HepG2 (cell line): ENCODE measurements around the gene GLTPD2. TPM values are rescaled to one million over a fixed set of nuclear protein-coding genes. Genes with fewer than 3 reads are reported as not detected.

Source experiments
- BCL6 ChIP-seq: IDR thresholded peaks from 2 replicates; pipeline ENCODE4 v1.6.1; 2016; ENCODE audit warnings: missing genetic modification reagents, missing compliant biosample characterization
- LRRFIP1 ChIP-seq: sonication (generic); formaldehyde crosslinking; conservative IDR thresholded peaks from 2 replicates; pipeline ENCODE4 v1.4.0; 2020; ENCODE audit warnings: missing genetic modification reagents
- MEF2D ChIP-seq: sonication (generic); formaldehyde crosslinking; IDR thresholded peaks from 2 replicates; pipeline ENCODE4 v1.5.1; 2020; ENCODE audit warnings: mild to moderate bottlenecking, missing genetic modification reagents
- MLLT10 ChIP-seq: sonication (generic); formaldehyde crosslinking; IDR thresholded peaks from 2 replicates; pipeline ENCODE4 v1.4.0; 2020; ENCODE audit warnings: missing genetic modification reagents
- RXRA ChIP-seq: sonication (generic); formaldehyde crosslinking; IDR thresholded peaks from 2 replicates; pipeline ENCODE4 v1.5.1; 2020; ENCODE audit warnings: missing genetic modification reagents
- SATB2 ChIP-seq: sonication (generic); formaldehyde crosslinking; IDR thresholded peaks from 2 replicates; pipeline ENCODE4 v1.5.0; 2020; ENCODE audit warnings: missing genetic modification reagents
- THYN1 ChIP-seq: sonication (generic); formaldehyde crosslinking; IDR thresholded peaks from 2 replicates; pipeline ENCODE4 v1.8.1; 2023; ENCODE audit warnings: low read depth, mild to moderate bottlenecking, moderate library complexity, missing genetic modification reagents, borderline replicate concordance
- YEATS4 ChIP-seq: sonication (generic); formaldehyde crosslinking; IDR thresholded peaks from 2 replicates; pipeline ENCODE4 v1.4.0; 2020; ENCODE audit warnings: missing genetic modification reagents, borderline replicate concordance
- ZMYM2 ChIP-seq: sonication (generic); formaldehyde crosslinking; IDR thresholded peaks from 2 replicates; pipeline ENCODE4 v1.8.0; 2022; ENCODE audit warnings: mild to moderate bottlenecking, missing genetic modification reagents
- ZNF124 ChIP-seq: sonication (generic); formaldehyde crosslinking; IDR thresholded peaks from 2 replicates; pipeline ENCODE4 v1.4.0; 2020; ENCODE audit warnings: missing genetic modification reagents
- ZNF275 ChIP-seq: sonication (generic); formaldehyde crosslinking; IDR thresholded peaks from 2 replicates; pipeline ENCODE4 v1.8.0; 2022; ENCODE audit warnings: missing genetic modification reagents, mild to moderate bottlenecking, inconsistent platforms, borderline replicate concordance
- ZNF788 ChIP-seq: sonication (generic); formaldehyde crosslinking; IDR thresholded peaks from 2 replicates; pipeline ENCODE4 v1.5.0; 2020; ENCODE audit warnings: mild to moderate bottlenecking, missing genetic modification reagents, borderline replicate concordance
- polyA plus RNA-seq, 8 experiments: library from polyadenylated mRNA; depleted of rRNA in 3 of 8; stranded (reverse) in 7 of 8; unstranded in 1 of 8; fragments of >200 nt; fragmentation: Illumina TruSeq in 4 of 8; extraction: Trizol in 4 of 8; gene quantifications; 2 replicates each; pipeline versions ENCODE4 v1.2.1 to v1.2.3, GENCODE V29; 2011 to 2016; ENCODE audit warnings: low read depth in 4 of 8, missing spikeins in 1 of 8, mixed read lengths in 1 of 8; ENCODE audit not compliant: insufficient read depth in 1 of 8
- total RNA-seq, 5 experiments: library from RNA; depleted of rRNA; stranded (reverse); fragments of >200 nt; fragmentation: Illumina TruSeq; extraction: Trizol; gene quantifications; 2 replicates each; pipeline ENCODE4 v1.2.3, GENCODE V29; 2016; ENCODE audit warnings: low read depth in 1 of 5
- TF ChIP-seq, protein P1 (sequence below): sonication (generic); formaldehyde crosslinking; IDR thresholded peaks from 2 replicates; pipeline ENCODE4 v1.5.1; 2020; ENCODE audit warnings: missing genetic modification reagents, mild to moderate bottlenecking, borderline replicate concordance
- TF ChIP-seq, protein P2 (sequence below): sonication (generic); formaldehyde crosslinking; IDR thresholded peaks from 2 replicates; pipeline ENCODE4 v1.4.0; 2020; ENCODE audit warnings: missing genetic modification reagents
- TF ChIP-seq, protein P3 (sequence below): sonication (generic); formaldehyde crosslinking; IDR thresholded peaks from 2 replicates; pipeline ENCODE4 v1.5.1; 2020; ENCODE audit warnings: missing genetic modification reagents, mild to moderate bottlenecking, borderline replicate concordance
- TF ChIP-seq, protein P4 (sequence below): sonication (generic); formaldehyde crosslinking; IDR thresholded peaks from 2 replicates; pipeline ENCODE4 v1.4.0; 2020; ENCODE audit warnings: mild to moderate bottlenecking, missing genetic modification reagents, borderline replicate concordance

Gene GLTPD2
- total and polyA plus RNA-seq, 2 of the 13 experiments (the other 11 are each of a cell fraction or from before 2014, with no cell fraction given), result 7.5 to 12.9 TPM

GRCh38 chr17:4777969-4778760 is 10.6 kb upstream of the GLTPD2 start (continued):
- TF ChIP-seq, protein P1, sequence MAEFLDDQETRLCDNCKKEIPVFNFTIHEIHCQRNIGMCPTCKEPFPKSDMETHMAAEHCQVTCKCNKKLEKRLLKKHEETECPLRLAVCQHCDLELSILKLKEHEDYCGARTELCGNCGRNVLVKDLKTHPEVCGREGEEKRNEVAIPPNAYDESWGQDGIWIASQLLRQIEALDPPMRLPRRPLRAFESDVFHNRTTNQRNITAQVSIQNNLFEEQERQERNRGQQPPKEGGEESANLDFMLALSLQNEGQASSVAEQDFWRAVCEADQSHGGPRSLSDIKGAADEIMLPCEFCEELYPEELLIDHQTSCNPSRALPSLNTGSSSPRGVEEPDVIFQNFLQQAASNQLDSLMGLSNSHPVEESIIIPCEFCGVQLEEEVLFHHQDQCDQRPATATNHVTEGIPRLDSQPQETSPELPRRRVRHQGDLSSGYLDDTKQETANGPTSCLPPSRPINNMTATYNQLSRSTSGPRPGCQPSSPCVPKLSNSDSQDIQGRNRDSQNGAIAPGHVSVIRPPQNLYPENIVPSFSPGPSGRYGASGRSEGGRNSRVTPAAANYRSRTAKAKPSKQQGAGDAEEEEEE, result no peak
- no peak for TF ChIP-seq LRRFIP1 (CRISPR knock-in tag)
- TF ChIP-seq MEF2D (CRISPR knock-in tag), result peak; percentile 61; the same call in 1 of the 2 replicates
- TF ChIP-seq ZMYM2 (CRISPR knock-in tag), result no peak
- no peak for TF ChIP-seq ZNF788 (CRISPR knock-in tag)
- no peak for TF ChIP-seq ZNF275 (CRISPR knock-in tag)
- no peak for TF ChIP-seq MLLT10 (CRISPR knock-in tag)
- TF ChIP-seq, protein P2, sequence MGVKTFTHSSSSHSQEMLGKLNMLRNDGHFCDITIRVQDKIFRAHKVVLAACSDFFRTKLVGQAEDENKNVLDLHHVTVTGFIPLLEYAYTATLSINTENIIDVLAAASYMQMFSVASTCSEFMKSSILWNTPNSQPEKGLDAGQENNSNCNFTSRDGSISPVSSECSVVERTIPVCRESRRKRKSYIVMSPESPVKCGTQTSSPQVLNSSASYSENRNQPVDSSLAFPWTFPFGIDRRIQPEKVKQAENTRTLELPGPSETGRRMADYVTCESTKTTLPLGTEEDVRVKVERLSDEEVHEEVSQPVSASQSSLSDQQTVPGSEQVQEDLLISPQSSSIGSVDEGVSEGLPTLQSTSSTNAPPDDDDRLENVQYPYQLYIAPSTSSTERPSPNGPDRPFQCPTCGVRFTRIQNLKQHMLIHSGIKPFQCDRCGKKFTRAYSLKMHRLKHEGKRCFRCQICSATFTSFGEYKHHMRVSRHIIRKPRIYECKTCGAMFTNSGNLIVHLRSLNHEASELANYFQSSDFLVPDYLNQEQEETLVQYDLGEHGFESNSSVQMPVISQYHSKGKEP (CRISPR knock-in tag), result no peak
- TF ChIP-seq YEATS4 (CRISPR knock-in tag), result no peak
- 0 out of 2 replicates have a peak, but pooled peaks have one; percentile 23 for TF ChIP-seq ZNF124 (CRISPR knock-in tag)
- peak; percentile 66; the same call in 1 of the 2 replicates for TF ChIP-seq RXRA
- TF ChIP-seq, protein P3, sequence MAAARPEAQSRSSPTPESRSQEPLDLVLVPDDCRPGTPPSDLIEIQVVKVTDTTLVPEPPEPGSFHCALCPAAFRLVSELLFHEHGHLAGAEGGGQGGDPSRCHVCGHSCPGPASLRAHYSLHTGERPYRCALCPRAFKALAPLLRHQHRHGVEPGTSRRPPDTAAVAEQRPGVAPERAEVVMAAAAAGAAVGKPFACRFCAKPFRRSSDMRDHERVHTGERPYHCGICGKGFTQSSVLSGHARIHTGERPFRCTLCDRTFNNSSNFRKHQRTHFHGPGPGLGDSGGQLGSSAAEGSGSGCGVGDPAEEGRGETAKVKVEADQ, result no peak
- 0 out of 2 replicates have a peak, but pooled peaks have one; percentile 51 for TF ChIP-seq SATB2
- no peak for TF ChIP-seq THYN1
- peak; percentile 77 for TF ChIP-seq BCL6 (CRISPR knock-in tag)
- TF ChIP-seq, protein P4, sequence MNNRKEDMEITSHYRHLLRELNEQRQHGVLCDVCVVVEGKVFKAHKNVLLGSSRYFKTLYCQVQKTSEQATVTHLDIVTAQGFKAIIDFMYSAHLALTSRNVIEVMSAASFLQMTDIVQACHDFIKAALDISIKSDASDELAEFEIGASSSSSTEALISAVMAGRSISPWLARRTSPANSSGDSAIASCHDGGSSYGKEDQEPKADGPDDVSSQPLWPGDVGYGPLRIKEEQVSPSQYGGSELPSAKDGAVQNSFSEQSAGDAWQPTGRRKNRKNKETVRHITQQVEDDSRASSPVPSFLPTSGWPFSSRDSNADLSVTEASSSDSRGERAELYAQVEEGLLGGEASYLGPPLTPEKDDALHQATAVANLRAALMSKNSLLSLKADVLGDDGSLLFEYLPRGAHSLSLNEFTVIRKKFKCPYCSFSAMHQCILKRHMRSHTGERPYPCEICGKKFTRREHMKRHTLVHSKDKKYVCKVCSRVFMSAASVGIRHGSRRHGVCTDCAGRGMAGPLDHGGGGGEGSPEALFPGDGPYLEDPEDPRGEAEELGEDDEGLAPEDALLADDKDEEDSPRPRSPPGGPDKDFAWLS, result no peak
